Measurements from ENCODE around the gene PCDHAC2. TPM values are rescaled to one million over a fixed set of nuclear protein-coding genes. Genes with fewer than 3 reads are reported as not detected.

Gene PCDHAC2
- total RNA-seq, 1 experiment from 2014 or later = 3.4 TPM

GRCh38 chr5:140925806-140926442 is 40.4 kb upstream of the PCDHAC2 start, which contains the start of gene PCDHAC1:
PCDHAC1 (plus strand) TSS chr5:140926299; CDS start chr5:140926893, 594 bp downstream.
- Histone ChIP-seq H3K9me2 (ENCODE audit: insufficient read depth) (no peaks in the 10 kb centered on the region), H3K9me3 (ENCODE audit: insufficient read depth, low read depth) (no peaks in the 10 kb centered on the region), H3F3A (ENCODE audit: insufficient read depth, low read depth) (no peaks in the 10 kb centered on the region), H3K4me3 (peak within 1 kb of the TSS; percentile 35; the same call in 1 of the 2 replicates), H3K4me2 (peak within 1 kb of the TSS; percentile 63), H3K79me2 (ENCODE audit: low read depth) (no peaks in the 10 kb centered on the region), H3K4me1 (replicated peaks; ENCODE audit: insufficient read depth) (no peaks in the 10 kb centered on the region), H2AFZ (peak within 1 kb of the TSS; percentile 67), H3K36me3 (ENCODE audit: low read depth) (no peaks in the 10 kb centered on the region), H3K27me3 (ENCODE audit: insufficient read depth, low read depth) (no peaks in the 10 kb centered on the region), H3K27ac (no peak within 1 kb of the TSS), H4K20me1 (ENCODE audit: insufficient read depth) (no peaks in the 10 kb centered on the region)
- TF ChIP-seq EZH2 (IDR thresholded peaks at IDR 0.05; ENCODE audit: low read depth) = no peak
- TF ChIP-seq CTCF (conservative IDR thresholded peaks at IDR 0.05) = no peak
- DNase-seq = no peak
- intact Hi-C loops (cut with micrococcal nuclease; ENCODE audit: unreplicated experiment) = loop anchor here (1.0 to 5.0 kb wide), 3 partner anchors 57 to 114 kb away; partner anchors contain the start of gene PCDHA11
- CTCF ChIA-PET = interaction anchor here (1.3 to 2.4 kb wide), 4 partner anchors 75 to 115 kb away, joined by 3 to 26 read pairs (median 3); no protein-coding TSS in a partner anchor
- POLR2A ChIA-PET (ENCODE audit: unreplicated experiment) = interaction anchor here (0.6 kb wide), 1 partner anchor 78 kb away, joined by 5 read pairs; no protein-coding TSS in a partner anchor
- no TSS peak for BruUV-seq (replicated peaks)

GRCh38 chr5:140926443-140927227 is 39.6 kb upstream of the PCDHAC2 start:
- Histone ChIP-seq H3K4me1 (replicated peaks; ENCODE audit: insufficient read depth) (no peaks in the 10 kb centered on the region), H3K9me2 (ENCODE audit: insufficient read depth) (no peaks in the 10 kb centered on the region), H3F3A (ENCODE audit: insufficient read depth, low read depth) (no peaks in the 10 kb centered on the region), H3K4me3 (peak overlapping the region; percentile 35; the same call in 1 of the 2 replicates), H3K4me2 (peak overlapping the region; percentile 63), H2AFZ (peak overlapping the region; percentile 67), H3K9me3 (ENCODE audit: insufficient read depth, low read depth) (no peaks in the 10 kb centered on the region), H3K36me3 (ENCODE audit: low read depth) (no peaks in the 10 kb centered on the region), H4K20me1 (ENCODE audit: insufficient read depth) (no peaks in the 10 kb centered on the region), H3K79me2 (ENCODE audit: low read depth) (no peaks in the 10 kb centered on the region), H3K27me3 (ENCODE audit: insufficient read depth, low read depth) (no peaks in the 10 kb centered on the region), H3K27ac (no peak overlapping the region)
- peak; percentile 62 for TF ChIP-seq CTCF (conservative IDR thresholded peaks at IDR 0.05)
- no peak for TF ChIP-seq EZH2 (IDR thresholded peaks at IDR 0.05; ENCODE audit: low read depth)
- BruUV-seq (replicated peaks) = no TSS peak
- CTCF ChIA-PET = interaction anchor here (0.6 to 2.4 kb wide), 5 partner anchors 11 to 115 kb away, joined by 3 to 26 read pairs (median 3); no protein-coding TSS in a partner anchor
- DNase-seq = peak; percentile 49 to 88
- intact Hi-C loops (cut with micrococcal nuclease; ENCODE audit: unreplicated experiment) = loop anchor here (1.0 to 5.0 kb wide), 3 partner anchors 58 to 114 kb away; partner anchors contain the start of gene PCDHA11
- POLR2A ChIA-PET (ENCODE audit: unreplicated experiment) = interaction anchor here (0.6 kb wide), 1 partner anchor 77 kb away, joined by 5 read pairs; no protein-coding TSS in a partner anchor

GRCh38 chr5:140927228-140927573 is 39.1 kb upstream of the PCDHAC2 start:
- Histone ChIP-seq H3K4me2 (peak overlapping the region; percentile 63), H3K4me3 (peak overlapping the region; percentile 35; the same call in 1 of the 2 replicates), H3K27me3 (ENCODE audit: insufficient read depth, low read depth) (no peaks in the 10 kb centered on the region), H4K20me1 (ENCODE audit: insufficient read depth) (no peaks in the 10 kb centered on the region), H3F3A (ENCODE audit: insufficient read depth, low read depth) (no peaks in the 10 kb centered on the region), H3K36me3 (ENCODE audit: low read depth) (no peaks in the 10 kb centered on the region), H3K9me3 (ENCODE audit: insufficient read depth, low read depth) (no peaks in the 10 kb centered on the region), H3K27ac (no peak overlapping the region), H3K79me2 (ENCODE audit: low read depth) (no peaks in the 10 kb centered on the region), H2AFZ (peak overlapping the region; percentile 67; the same call in 1 of the 2 replicates), H3K9me2 (ENCODE audit: insufficient read depth) (no peaks in the 10 kb centered on the region), H3K4me1 (replicated peaks; ENCODE audit: insufficient read depth) (no peaks in the 10 kb centered on the region)
- intact Hi-C loops (cut with micrococcal nuclease; ENCODE audit: unreplicated experiment) = loop anchor here (2.0 to 5.0 kb wide), 2 partner anchors 58 to 60 kb away; partner anchors contain the start of gene PCDHA11
- ChIA-PET CTCF (interaction anchor here (0.6 to 2.4 kb wide), 3 partner anchors 10 to 113 kb away, joined by 3 to 26 read pairs (median 4); no protein-coding TSS in a partner anchor), POLR2A (ENCODE audit: unreplicated experiment) (no interaction called here)
- no TSS peak for BruUV-seq (replicated peaks)
- TF ChIP-seq CTCF (conservative IDR thresholded peaks at IDR 0.05) (no peak), EZH2 (IDR thresholded peaks at IDR 0.05; ENCODE audit: low read depth) (no peak)
- DNase-seq = no peak

Measured in PC-9 (cell line).